WTC11 (cell line): ENCODE measurements around the gene CXCL3. TPM values are rescaled to one million over a fixed set of nuclear protein-coding genes. Genes with fewer than 3 reads are reported as not detected.

ENCODE experiments used
- ATAC-seq: fragments of 200-7000 bp; cut with Tn5 transposase; 2 replicates; pipeline ENCODE4 v1.10.0; 2021; ENCODE audit warnings: mild to moderate bottlenecking, moderate library complexity
- CTCF ChIA-PET: fragments of 300-600 bp; sonication (Branson Sonifier 250); formaldehyde crosslinking; loops from one replicate; lab custom pipeline; 2021; ENCODE audit warnings: antibody characterized with exemption; lab: Charles Lee
- POLR2A ChIA-PET: fragments of 350-600 bp; sonication (Branson Sonifier 250); formaldehyde crosslinking; loops from one replicate; lab custom pipeline; 2021; ENCODE audit warnings: antibody characterized with exemption; lab: Charles Lee
- DNase-seq: peaks from one replicate; pipeline ENCODE4 v3.0.0; 2021; ENCODE audit warnings: low spot score
- H3K27ac Mint-ChIP-seq: 2 replicates; pipeline ENCODE4 v1.8.0; 2021; ENCODE audit warnings: mixed read lengths
- H3K27me3 Mint-ChIP-seq: 2 replicates; pipeline ENCODE4 v1.8.0; 2021; ENCODE audit warnings: low read depth, mild to moderate bottlenecking, moderate library complexity, mixed read lengths
- H3K36me3 Mint-ChIP-seq: 2 replicates; pipeline ENCODE4 v1.8.0; 2021; ENCODE audit warnings: mixed read lengths
- H3K4me1 Mint-ChIP-seq: 2 replicates; pipeline ENCODE4 v1.8.0; 2022; ENCODE audit warnings: mixed read lengths
- H3K4me3 Mint-ChIP-seq: 2 replicates; pipeline ENCODE4 v1.8.0; 2021; ENCODE audit warnings: mild to moderate bottlenecking, moderate library complexity, mixed read lengths
- H3K9me3 Mint-ChIP-seq: 2 replicates; pipeline ENCODE4 v1.8.0; 2021; ENCODE audit warnings: mixed read lengths
- ARID4B ChIP-seq: sonication (generic); formaldehyde crosslinking; IDR thresholded peaks from 2 replicates; pipeline ENCODE4 v1.8.0; 2023; ENCODE audit warnings: missing genetic modification reagents, mild to moderate bottlenecking, borderline replicate concordance
- CREM ChIP-seq: sonication (generic); formaldehyde crosslinking; IDR thresholded peaks from 2 replicates; pipeline ENCODE4 v1.8.1; 2022; ENCODE audit warnings: mild to moderate bottlenecking, missing genetic modification reagents, moderate library complexity
- CTCF ChIP-seq: fragments of 200-600 bp; IDR thresholded peaks from 2 replicates; pipeline ENCODE4 v1.8.0; 2022; ENCODE audit warnings: antibody characterized with exemption
- GRHL2 ChIP-seq: fragments of 250-450 bp; sonication (Bioruptor Pico); IDR thresholded peaks from 2 replicates; pipeline ENCODE4 v1.8.0; 2022; ENCODE audit warnings: mild to moderate bottlenecking, moderate library complexity; ENCODE audit not compliant: insufficient replicate concordance, severe bottlenecking
- HMGA2 ChIP-seq: fragments of 250-450 bp; sonication (Bioruptor Pico); IDR thresholded peaks from 2 replicates; pipeline ENCODE4 v1.4.0; 2021; ENCODE audit warnings: mild to moderate bottlenecking, moderate library complexity
- MXD4 ChIP-seq: fragments of 250-450 bp; sonication (Bioruptor Pico); IDR thresholded peaks from 2 replicates; pipeline ENCODE4 v1.8.0; 2021; ENCODE audit warnings: mild to moderate bottlenecking, moderate library complexity, borderline replicate concordance
- NFATC4 ChIP-seq: fragments of 250-450 bp; sonication (Bioruptor Pico); IDR thresholded peaks from 2 replicates; pipeline ENCODE4 v1.9.0; 2021; ENCODE audit warnings: mild to moderate bottlenecking
- NR1H2 ChIP-seq: sonication (generic); formaldehyde crosslinking; IDR thresholded peaks from 2 replicates; pipeline ENCODE4 v1.9.0; 2021; ENCODE audit warnings: mild to moderate bottlenecking, moderate library complexity, missing genetic modification reagents
- PRDM15 ChIP-seq: sonication (generic); formaldehyde crosslinking; IDR thresholded peaks from 2 replicates; pipeline ENCODE4 v1.8.0; 2022; ENCODE audit warnings: missing genetic modification reagents
- PREB ChIP-seq: sonication (generic); formaldehyde crosslinking; IDR thresholded peaks from 2 replicates; pipeline ENCODE4 v1.8.1; 2022; ENCODE audit warnings: mild to moderate bottlenecking, missing genetic modification reagents, moderate library complexity, borderline replicate concordance
- RORB ChIP-seq: fragments of 250-450 bp; sonication (Bioruptor Pico); IDR thresholded peaks from 2 replicates; pipeline ENCODE4 v1.9.0; 2021; ENCODE audit warnings: mild to moderate bottlenecking
- USF1 ChIP-seq: sonication (generic); formaldehyde crosslinking; IDR thresholded peaks from 2 replicates; pipeline ENCODE4 v1.8.0; 2022; ENCODE audit warnings: mild to moderate bottlenecking, missing genetic modification reagents
- USF2 ChIP-seq: sonication (generic); formaldehyde crosslinking; IDR thresholded peaks from 2 replicates; pipeline ENCODE4 v1.8.1; 2023; ENCODE audit warnings: mild to moderate bottlenecking, missing genetic modification reagents, moderate library complexity
- ZNF121 ChIP-seq: sonication (generic); formaldehyde crosslinking; IDR thresholded peaks from 2 replicates; pipeline ENCODE4 v1.8.0; 2023; ENCODE audit warnings: missing genetic modification reagents
- total RNA-seq: library from RNA; stranded (reverse); gene quantifications from 3 replicates; pipeline ENCODE4 v1.2.3, GENCODE V29; 2021

Gene CXCL3
- total RNA-seq, 1 experiment from 2014 or later: 3.5 TPM

- no peak for TF ChIP-seq CTCF
- TF ChIP-seq MXD4 (CRISPR knock-in tag): no peak
- TF ChIP-seq USF2 (CRISPR knock-in tag): no peak
- TF ChIP-seq, all 79 proteins: peak for 0
These were observed 49.0 kb upstream of the CXCL3 start (continued) for GRCh38 chr4:74087481-74087880.

GRCh38 chr4:74085669-74086068 lies 47.2 kb upstream of the CXCL3 start:
- 0 out of 2 replicates have a peak, but pooled peaks cover 4% of the 10 kb centered on the region for H3K9me3 Mint-ChIP-seq
- H3K36me3 Mint-ChIP-seq: no peaks in the 10 kb centered on the region
- no peak overlapping the region for H3K27ac Mint-ChIP-seq
- ChIA-PET POLR2A (no interaction called here), CTCF (no interaction called here)
- no peak for ATAC-seq
- no peak for DNase-seq
- H3K4me3 Mint-ChIP-seq: no peak overlapping the region
- no peaks in the 10 kb centered on the region for H3K4me1 Mint-ChIP-seq
- TF ChIP-seq ZNF121: no peak
- H3K27me3 Mint-ChIP-seq: peaks cover 4% of the 10 kb centered on the region; the same call in 1 of the 2 replicates

- ChIA-PET CTCF (no interaction called here), POLR2A (no interaction called here)
- peaks cover 4% of the 10 kb centered on the region; the same call in 1 of the 2 replicates for H3K27me3 Mint-ChIP-seq
- H3K4me3 Mint-ChIP-seq: no peak overlapping the region
- DNase-seq (no peak), ATAC-seq (no peak)
- TF ChIP-seq ARID4B (CRISPR knock-in tag): no peak
- no peak for TF ChIP-seq CREM
- TF ChIP-seq USF1 (CRISPR knock-in tag): no peak
- no peak overlapping the region for H3K27ac Mint-ChIP-seq
- 0 out of 2 replicates have a peak, but pooled peaks cover 4% of the 10 kb centered on the region for H3K9me3 Mint-ChIP-seq
- no peaks in the 10 kb centered on the region for H3K36me3 Mint-ChIP-seq
- H3K4me1 Mint-ChIP-seq: no peaks in the 10 kb centered on the region
These were observed 46.5 kb upstream of the CXCL3 start for GRCh38 chr4:74084984-74085383.

GRCh38 chr4:74083546-74083945 lies 45.1 kb upstream of the CXCL3 start:
- no peak for DNase-seq
- TF ChIP-seq NFATC4 (CRISPR knock-in tag) (no peak), PREB (no peak), GRHL2 (CRISPR knock-in tag) (no peak), RORB (CRISPR knock-in tag) (no peak), PRDM15 (CRISPR knock-in tag) (no peak), HMGA2 (CRISPR knock-in tag) (no peak), NR1H2 (CRISPR knock-in tag) (no peak)
- TF ChIP-seq, all 79 proteins: peak for 0
- H3K27me3 Mint-ChIP-seq: peaks cover 4% of the 10 kb centered on the region; the same call in 1 of the 2 replicates
- H3K9me3 Mint-ChIP-seq: 0 out of 2 replicates have a peak, but pooled peaks cover 4% of the 10 kb centered on the region
- H3K27ac Mint-ChIP-seq: no peak overlapping the region
- H3K4me3 Mint-ChIP-seq: no peak overlapping the region
- no peaks in the 10 kb centered on the region for H3K36me3 Mint-ChIP-seq
- ChIA-PET CTCF (no interaction called here), POLR2A (no interaction called here)
- no peak for ATAC-seq
- no peaks in the 10 kb centered on the region for H3K4me1 Mint-ChIP-seq
